Skin of body (tissue), 2 donors: ENCODE measurements around the gene MRPL34. TPM values are rescaled to one million over a fixed set of nuclear protein-coding genes. Genes with fewer than 3 reads are reported as not detected.
A peak's percentile ranks its signal among the peaks of the same experiment; 100 is the strongest.

Experiments used
- DNase-seq: peaks from one replicate; lab custom pipeline; 2025; lab: John Stamatoyannopoulos, UW
- total RNA-seq: library from RNA; depleted of rRNA; stranded (reverse); fragments of >200 nt; gene quantifications from one replicate; pipeline ENCODE4 v1.2.3, GENCODE V29; 2014

Gene MRPL34
- total RNA-seq, 1 donor from 2014 or later = 20.3 TPM

GRCh38 chr19:17340302-17340870 lies 34.7 kb downstream of the MRPL34 start:
- no peak for DNase-seq

DNA sequence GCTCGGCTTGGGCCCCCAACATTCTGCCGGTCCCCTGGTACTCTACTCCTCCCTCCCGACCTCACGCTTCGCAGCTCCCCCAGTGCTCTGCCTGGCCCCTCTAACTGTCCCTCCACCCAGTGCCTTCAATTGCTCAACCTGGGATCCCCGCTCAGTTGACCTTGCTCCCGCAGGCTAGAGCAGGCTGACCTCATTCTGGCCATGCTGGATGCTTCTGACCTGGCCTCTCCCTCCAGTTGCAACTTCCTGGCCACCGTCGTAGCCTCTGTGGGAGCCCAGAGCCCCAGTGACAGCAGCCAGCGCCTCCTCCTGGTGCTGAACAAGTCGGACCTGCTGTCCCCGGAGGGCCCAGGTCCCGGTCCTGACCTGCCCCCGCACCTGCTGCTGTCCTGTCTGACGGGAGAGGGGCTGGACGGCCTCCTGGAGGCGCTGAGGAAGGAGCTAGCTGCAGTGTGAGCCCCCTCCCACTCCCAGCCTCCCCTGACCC lies 35.2 kb downstream of the MRPL34 start:
- DNase-seq = no peak

DNA sequence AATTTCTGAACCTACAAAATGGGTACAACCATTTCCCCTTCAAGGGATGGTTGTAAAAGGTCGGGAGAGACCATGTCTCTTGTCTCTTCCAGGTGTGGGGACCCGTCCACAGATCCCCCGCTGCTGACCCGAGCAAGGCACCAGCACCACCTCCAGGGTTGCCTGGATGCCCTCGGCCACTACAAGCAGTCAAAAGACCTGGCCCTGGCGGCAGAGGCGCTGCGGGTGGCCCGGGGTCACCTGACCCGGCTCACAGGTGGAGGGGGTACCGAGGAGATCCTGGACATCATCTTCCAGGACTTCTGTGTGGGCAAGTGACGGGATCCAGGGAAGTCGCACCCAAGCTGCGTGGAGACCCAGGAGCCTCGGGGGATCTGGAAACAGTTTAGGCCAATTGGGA lies 35.7 kb downstream of the MRPL34 start:
- DNase-seq = no peak

GRCh38 chr19:17341845-17342244 lies 36.2 kb downstream of the MRPL34 start:
- DNase-seq = no peak

DNA sequence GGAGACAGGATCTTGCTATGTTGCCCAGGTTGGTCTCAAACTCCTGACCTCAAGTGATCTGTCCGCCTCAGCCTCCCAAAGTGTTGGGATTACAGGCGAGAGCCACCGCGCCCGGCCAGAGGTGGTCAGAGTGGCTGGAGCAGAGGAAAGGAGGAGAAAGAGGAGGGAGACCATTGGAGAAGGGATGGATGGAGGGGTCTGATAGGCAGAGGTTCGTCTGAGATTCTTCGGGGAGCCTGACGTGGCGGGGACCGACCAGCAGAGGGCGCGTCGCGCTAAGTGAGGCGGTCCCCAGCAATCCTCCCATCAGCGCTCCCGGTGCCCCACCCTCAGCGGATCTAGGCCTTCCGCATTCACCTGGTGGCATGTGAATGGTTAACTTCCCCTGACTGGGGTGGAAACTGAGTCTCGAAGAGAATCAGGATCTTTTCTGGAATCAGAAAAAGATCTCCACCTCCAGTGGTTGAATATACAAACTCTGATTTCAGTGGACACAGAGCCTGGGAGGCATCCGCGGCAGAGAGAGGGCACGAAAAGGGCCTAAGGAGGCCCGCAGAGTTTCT lies 40.5 kb downstream of the MRPL34 start:
- peak; percentile 24 for DNase-seq

- DNase-seq = peak; percentile 39
These were observed 41.7 kb downstream of the MRPL34 start for GRCh38 chr19:17347361-17347760.

- no peak for DNase-seq
These were observed 42.2 kb downstream of the MRPL34 start for GRCh38 chr19:17347877-17348276.

GRCh38 chr19:17348700-17349099 lies 43.0 kb downstream of the MRPL34 start:
- peak; percentile 74 for DNase-seq

DNA sequence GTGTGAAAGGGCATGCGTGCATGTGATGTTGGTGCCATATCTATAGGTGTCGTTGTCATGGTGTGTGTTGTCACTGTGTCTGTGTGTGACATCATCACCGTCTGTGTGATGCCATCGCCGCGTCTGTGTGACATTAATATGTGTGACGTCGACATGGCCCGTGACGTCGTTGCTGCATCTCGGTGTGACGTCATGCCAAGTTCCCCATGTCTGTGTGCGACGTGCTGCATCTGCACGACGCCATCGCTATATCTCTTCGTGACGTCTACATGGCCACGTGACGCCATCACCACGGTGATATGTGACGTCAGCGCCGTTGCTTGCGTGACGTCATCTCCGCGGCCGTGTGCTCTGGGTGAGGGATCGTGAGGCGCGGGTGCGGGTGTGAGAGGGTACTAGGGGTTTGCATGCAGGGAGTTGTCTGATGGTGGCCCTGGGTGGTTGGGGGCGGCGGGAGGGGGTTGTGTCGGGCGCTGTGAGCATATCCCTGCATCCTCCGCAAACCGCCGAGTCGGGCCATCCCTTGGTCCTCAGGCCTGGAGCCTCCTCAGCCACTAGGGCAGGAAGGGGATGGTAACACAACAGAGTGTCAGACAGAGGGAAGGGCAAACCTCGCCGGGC lies 46.3 kb downstream of the MRPL34 start:
- no peak for DNase-seq

GRCh38 chr19:17352608-17353280 lies 47.1 kb downstream of the MRPL34 start:
- DNase-seq = no peak

GRCh38 chr19:17353386-17353785 lies 47.7 kb downstream of the MRPL34 start:
- DNase-seq = no peak

Other genes starting within 250 kb of the MRPL34 start
- 4.5 TPM for gene HAUS8, start 230.4 kb upstream of the MRPL34 start, total RNA-seq
- gene MYO9B, start 230.1 kb upstream of the MRPL34 start, total RNA-seq = 27.5 TPM
- 13.2 TPM for gene USE1, start 90.5 kb upstream of the MRPL34 start, total RNA-seq
- gene OCEL1, start 79.6 kb upstream of the MRPL34 start, total RNA-seq = 3.7 TPM
- gene NR2F6, start 60.0 kb upstream of the MRPL34 start, total RNA-seq = 14.4 TPM
- 2.0 TPM for gene USHBP1, start 41.1 kb upstream of the MRPL34 start, total RNA-seq
- 43.6 TPM for gene BABAM1, start 38.4 kb upstream of the MRPL34 start, total RNA-seq
- 0.49 TPM for gene ANKLE1, start 24.0 kb upstream of the MRPL34 start, total RNA-seq
- 5.7 TPM for gene ABHD8, start 2.4 kb upstream of the MRPL34 start, total RNA-seq
- 7.9 TPM for gene DDA1, start 3.7 kb downstream of the MRPL34 start, total RNA-seq
- 6.7 TPM for gene ANO8, start 29.0 kb downstream of the MRPL34 start, total RNA-seq
- gene GTPBP3, start 31.7 kb downstream of the MRPL34 start, total RNA-seq = 10.6 TPM
- gene PLVAP, start 71.5 kb downstream of the MRPL34 start, total RNA-seq = 10.9 TPM
- not detected for gene CCDC194, start 88.3 kb downstream of the MRPL34 start, total RNA-seq
- gene BST2, start 99.8 kb downstream of the MRPL34 start, total RNA-seq = 6.9 TPM
- 19.2 TPM for gene MVB12A, start 114.2 kb downstream of the MRPL34 start, total RNA-seq
- 0.69 TPM for gene TMEM221, start 142.8 kb downstream of the MRPL34 start, total RNA-seq
- gene NXNL1, start 155.1 kb downstream of the MRPL34 start, total RNA-seq = not detected
- gene SLC27A1, start 164.7 kb downstream of the MRPL34 start, total RNA-seq = 19.6 TPM
- 36.3 TPM for gene PGLS, start 205.8 kb downstream of the MRPL34 start, total RNA-seq
- gene COLGALT1, start 249.8 kb downstream of the MRPL34 start, total RNA-seq = 40.6 TPM